Ectodermal cell (in vitro differentiated cells): ENCODE data around the gene PCSK5.

ENCODE experiments used
- H3K27ac ChIP-seq: 2 replicates; pipeline ENCODE4 v1.7.0; 2013; ENCODE audit warnings: mild to moderate bottlenecking, low read depth, low read length; ENCODE audit not compliant: insufficient read depth, poor library complexity, severe bottlenecking
- H3K27me3 ChIP-seq: 2 replicates; pipeline ENCODE4 v1.7.0; 2013; ENCODE audit warnings: mild to moderate bottlenecking, low read length; ENCODE audit not compliant: insufficient read depth, control insufficient read depth, poor library complexity, severe bottlenecking
- H3K36me3 ChIP-seq: one replicate; pipeline ENCODE4 v1.7.0; 2013; ENCODE audit warnings: low read length; ENCODE audit not compliant: control insufficient read depth, insufficient read depth
- H3K4me1 ChIP-seq: one replicate; pipeline ENCODE4 v1.7.0; 2013; ENCODE audit warnings: low read length; ENCODE audit not compliant: control insufficient read depth, insufficient read depth
- H3K4me3 ChIP-seq: 2 replicates; pipeline ENCODE4 v1.7.0; 2013; ENCODE audit warnings: low read depth, low read length, control low read depth; ENCODE audit not compliant: insufficient read depth
- H3K9me3 ChIP-seq: 2 replicates; pipeline ENCODE4 v1.7.0; 2013; ENCODE audit warnings: mild to moderate bottlenecking, low read length, moderate library complexity; ENCODE audit not compliant: control insufficient read depth
- WGBS, 2 experiments: methylation state at CpG; one replicate each; pipeline ENCODE4 v1.1.7; 2013; ENCODE audit warnings: missing lambda C conversion rate in 2 of 2; 5-methylcytosine and 5-hydroxymethylcytosine counted together

PCSK5 gene

DNA sequence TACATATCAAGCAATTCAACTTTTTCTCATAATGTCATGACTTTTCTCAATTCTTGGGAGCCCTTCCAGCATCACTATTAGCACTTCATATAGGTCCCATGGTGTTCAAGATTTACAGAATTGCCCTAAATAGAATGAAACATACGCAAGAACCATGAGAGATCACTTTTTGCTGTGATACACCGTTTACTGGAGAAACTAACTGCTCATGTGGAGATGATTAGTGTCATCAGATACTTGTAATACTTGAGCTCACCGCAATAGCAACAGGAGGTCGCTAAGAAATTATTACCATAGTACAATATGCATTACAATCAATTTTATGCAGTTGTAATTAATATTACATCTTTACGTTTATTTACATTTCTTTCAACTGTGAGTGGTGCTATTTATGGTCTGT is 4.8 kb upstream of the PCSK5 start:
- H3K4me1 ChIP-seq, result no peaks in the 10 kb centered on the region
- peaks cover 13% of the 10 kb centered on the region for H3K27me3 ChIP-seq
- no peak overlapping the region for H3K27ac ChIP-seq
- H3K4me3 ChIP-seq, result no peak overlapping the region
- no peaks in the 10 kb centered on the region for H3K36me3 ChIP-seq
- no peaks in the 10 kb centered on the region for H3K9me3 ChIP-seq
- 95% methylated on average over 2 to 3 of the region's 5 CpGs for WGBS, 2 experiments

DNA sequence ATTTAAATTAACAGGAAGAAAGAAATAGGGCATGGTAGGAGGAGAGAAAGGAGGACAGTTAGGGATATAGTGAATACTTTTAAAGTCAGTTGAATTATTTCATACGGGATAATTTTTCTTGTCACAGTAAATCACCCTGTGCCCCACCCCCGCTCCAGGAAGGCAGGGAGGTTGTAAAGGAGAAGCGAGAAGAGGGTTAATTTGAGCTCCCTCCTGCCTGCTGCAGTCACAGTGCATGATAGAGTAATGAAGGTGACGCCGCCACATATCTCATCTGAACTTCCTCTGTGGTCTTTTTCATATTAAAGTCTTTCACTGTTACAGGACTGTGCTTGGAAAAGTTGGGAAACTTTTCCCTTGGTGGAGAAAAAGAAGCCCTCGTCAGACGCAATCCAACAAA is 896 bp upstream of the PCSK5 start:
- no peak overlapping the region for H3K27ac ChIP-seq
- H3K4me1 ChIP-seq, result peaks cover 2% of the 10 kb centered on the region
- 6 to 13% methylated on average over 7 of the region's 7 CpGs for WGBS, 2 experiments
- no peaks in the 10 kb centered on the region for H3K36me3 ChIP-seq
- H3K9me3 ChIP-seq, result no peaks in the 10 kb centered on the region
- H3K27me3 ChIP-seq, result peaks cover 39% of the 10 kb centered on the region
- peak overlapping the region; percentile 84 for H3K4me3 ChIP-seq

DNA sequence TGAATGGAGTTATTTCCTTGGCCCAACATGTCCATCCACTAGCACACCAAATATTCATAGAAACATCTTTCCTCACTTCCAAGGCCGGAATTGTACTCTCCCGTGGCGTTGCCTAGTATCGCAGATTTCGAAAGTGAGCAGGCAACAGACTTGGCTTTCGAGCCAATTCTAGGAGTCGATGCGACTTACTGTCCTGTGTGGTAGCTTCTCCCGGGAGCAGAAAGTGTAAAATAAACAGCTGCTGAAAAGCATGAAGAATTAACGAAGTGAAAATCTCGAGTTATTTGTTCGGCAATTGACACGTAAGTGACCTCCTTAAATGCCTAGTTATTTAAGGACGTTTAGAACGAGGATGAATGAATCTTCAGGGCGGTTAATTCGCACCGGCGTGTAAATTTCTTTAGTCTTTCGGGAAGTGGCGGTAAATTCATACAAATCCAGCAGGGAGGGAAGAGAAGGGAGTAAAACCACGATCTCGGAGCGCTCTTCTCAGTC is 449 bp upstream of the PCSK5 start:
- Histone ChIP-seq H3K4me3 (peak overlapping the region; percentile 84), H3K27me3 (peaks cover 39% of the 10 kb centered on the region), H3K4me1 (peaks cover 3% of the 10 kb centered on the region), H3K9me3 (no peaks in the 10 kb centered on the region), H3K36me3 (no peaks in the 10 kb centered on the region), H3K27ac (no peak overlapping the region)
- WGBS, 2 experiments, result 1% methylated on average over 24 of the region's 24 CpGs

DNA sequence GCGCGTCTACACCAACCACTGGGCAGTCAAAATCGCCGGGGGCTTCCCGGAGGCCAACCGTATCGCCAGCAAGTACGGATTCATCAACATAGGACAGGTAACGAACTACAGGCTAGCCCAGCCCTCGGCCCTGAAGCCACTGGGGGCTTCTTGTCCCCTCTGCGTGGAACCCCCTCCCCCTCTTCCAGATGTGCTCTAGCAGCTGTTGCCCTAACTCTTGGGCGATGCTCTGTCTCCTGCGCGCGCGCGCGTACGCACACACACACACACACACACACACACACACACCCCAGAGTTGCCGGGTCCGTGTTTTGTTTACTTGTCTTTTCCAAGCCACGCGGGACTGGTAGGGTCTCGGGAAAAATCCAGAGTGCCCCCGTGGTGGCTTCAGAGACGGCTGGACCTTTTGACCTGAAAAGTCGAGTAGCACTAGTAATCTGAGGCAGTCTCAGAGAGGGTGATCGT is 836 bp downstream of the PCSK5 start:
- Histone ChIP-seq H3K9me3 (no peaks in the 10 kb centered on the region), H3K4me3 (peak overlapping the region; percentile 84), H3K36me3 (no peaks in the 10 kb centered on the region), H3K4me1 (peaks cover 3% of the 10 kb centered on the region), H3K27ac (no peak overlapping the region), H3K27me3 (peaks cover 39% of the 10 kb centered on the region)
- 0% methylated on average over 28 of the region's 28 CpGs for WGBS, 2 experiments

DNA sequence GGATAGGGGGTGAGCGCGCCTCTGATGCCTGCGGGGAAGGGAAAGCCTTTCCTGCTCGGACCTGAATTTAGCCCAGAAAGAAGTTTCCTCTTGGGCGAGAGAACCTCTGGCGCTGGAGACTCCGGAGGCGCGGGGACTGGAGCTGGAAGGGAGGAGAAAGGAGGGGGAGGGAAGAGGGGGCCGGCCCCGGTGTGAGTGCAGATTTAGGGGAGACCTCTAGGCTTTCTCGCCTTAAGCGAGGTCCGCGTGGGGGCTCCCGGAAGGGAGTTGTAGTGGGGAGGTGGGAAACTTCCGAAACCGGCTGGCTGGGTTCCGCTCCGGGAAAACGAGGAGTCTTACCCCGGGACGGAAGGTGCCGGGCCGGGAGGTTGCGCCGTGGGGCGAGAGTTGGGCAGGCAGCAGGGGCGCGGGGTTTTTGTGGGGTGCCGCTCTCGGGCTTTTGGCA is 1.3 kb downstream of the PCSK5 start:
- Histone ChIP-seq H3K27me3 (peaks cover 39% of the 10 kb centered on the region), H3K9me3 (no peaks in the 10 kb centered on the region), H3K27ac (no peak overlapping the region), H3K4me1 (peaks cover 3% of the 10 kb centered on the region), H3K36me3 (no peaks in the 10 kb centered on the region), H3K4me3 (peak overlapping the region; percentile 84)
- 0% methylated on average over 32 of the region's 32 CpGs for WGBS, 2 experiments

DNA sequence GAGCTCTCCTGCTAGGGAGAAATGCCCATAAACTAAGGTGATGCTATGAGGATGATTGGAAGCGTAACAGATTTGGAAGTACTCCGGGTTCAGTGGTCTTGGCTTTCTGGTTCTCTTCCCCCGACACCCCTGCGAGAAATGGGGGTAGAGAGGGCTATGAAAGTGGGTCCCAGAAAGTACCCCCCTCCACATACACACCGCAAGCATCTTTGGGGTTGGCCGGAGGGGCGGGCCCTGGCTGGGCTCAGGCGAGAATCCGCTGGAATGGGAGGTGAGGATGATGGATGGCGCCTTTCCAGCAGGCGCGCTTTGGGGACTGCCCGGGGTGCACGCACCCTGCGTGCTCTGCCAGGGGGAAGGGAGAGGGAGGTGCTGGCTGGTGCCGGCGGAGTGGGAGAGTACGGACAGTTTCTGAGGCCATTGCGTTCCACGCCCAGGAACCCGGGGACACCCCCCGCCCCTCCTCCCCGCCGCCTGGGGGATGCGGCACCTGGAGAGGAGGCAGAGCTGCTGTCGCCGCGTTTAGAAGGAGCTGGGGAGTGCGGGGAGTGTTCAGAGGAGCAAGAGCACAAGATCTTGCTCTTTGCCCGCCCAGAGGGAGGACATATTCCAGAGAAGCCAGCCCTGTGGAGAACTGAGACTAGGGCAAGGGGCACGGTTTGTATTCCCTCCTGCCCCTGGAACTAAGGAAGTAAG is 1.9 kb downstream of the PCSK5 start:
- no peak overlapping the region for H3K27ac ChIP-seq
- H3K9me3 ChIP-seq, result no peaks in the 10 kb centered on the region
- peaks cover 3% of the 10 kb centered on the region for H3K4me1 ChIP-seq
- peak overlapping the region; percentile 84 for H3K4me3 ChIP-seq
- WGBS, 2 experiments, result 0 to 1% methylated on average over 27 to 31 of the region's 31 CpGs
- peaks cover 39% of the 10 kb centered on the region for H3K27me3 ChIP-seq
- H3K36me3 ChIP-seq, result no peaks in the 10 kb centered on the region

DNA sequence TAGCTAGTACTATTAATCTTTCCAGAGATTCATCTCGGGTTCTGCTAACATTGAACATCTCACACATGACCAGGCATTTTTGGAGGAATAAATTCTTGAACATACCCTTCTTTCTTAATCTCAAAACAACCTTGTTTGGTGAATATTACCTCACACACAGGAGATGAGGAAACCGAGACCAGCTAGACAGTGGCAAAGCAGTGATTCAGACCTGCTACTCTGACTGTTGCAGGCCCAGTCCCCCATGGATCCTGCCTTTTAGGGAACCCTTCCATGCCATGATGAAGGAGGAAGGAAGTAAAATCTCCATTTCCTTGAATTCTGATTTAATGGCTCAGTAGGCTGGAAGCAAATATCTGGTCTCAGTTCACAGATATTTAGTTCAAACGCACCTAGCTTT is 2.6 kb downstream of the PCSK5 start:
- Histone ChIP-seq H3K36me3 (no peaks in the 10 kb centered on the region), H3K27me3 (peaks cover 39% of the 10 kb centered on the region), H3K4me1 (peaks cover 3% of the 10 kb centered on the region), H3K27ac (no peak overlapping the region), H3K4me3 (peak overlapping the region; percentile 84), H3K9me3 (no peaks in the 10 kb centered on the region)
- WGBS, 2 experiments, result 72 to 79% methylated on average over 3 of the region's 3 CpGs

DNA sequence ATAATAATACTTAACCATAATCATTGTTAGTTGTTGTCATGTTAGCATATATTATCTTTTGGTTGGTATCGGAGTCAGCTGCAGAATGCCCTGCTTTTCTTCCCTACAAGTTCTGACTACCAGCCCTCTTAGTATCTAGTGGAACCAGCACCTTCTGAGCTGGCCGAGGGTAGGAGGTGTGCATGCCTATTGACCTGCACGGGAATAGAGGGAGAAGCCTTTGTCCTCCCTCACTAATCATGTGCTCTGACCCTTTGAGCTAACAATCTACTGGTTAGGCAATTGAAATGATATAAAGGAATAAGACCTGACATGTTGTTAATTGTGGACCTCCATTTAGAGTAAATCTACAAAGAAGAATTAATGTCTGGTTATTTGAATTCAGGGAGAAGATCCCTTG is 4.1 kb downstream of the PCSK5 start:
- no peaks in the 10 kb centered on the region for H3K36me3 ChIP-seq
- no peaks in the 10 kb centered on the region for H3K9me3 ChIP-seq
- peaks cover 3% of the 10 kb centered on the region for H3K4me1 ChIP-seq
- 42 to 52% methylated on average over 3 of the region's 3 CpGs for WGBS, 2 experiments
- peaks cover 33% of the 10 kb centered on the region for H3K27me3 ChIP-seq
- H3K4me3 ChIP-seq, result no peak overlapping the region
- H3K27ac ChIP-seq, result no peak overlapping the region

DNA sequence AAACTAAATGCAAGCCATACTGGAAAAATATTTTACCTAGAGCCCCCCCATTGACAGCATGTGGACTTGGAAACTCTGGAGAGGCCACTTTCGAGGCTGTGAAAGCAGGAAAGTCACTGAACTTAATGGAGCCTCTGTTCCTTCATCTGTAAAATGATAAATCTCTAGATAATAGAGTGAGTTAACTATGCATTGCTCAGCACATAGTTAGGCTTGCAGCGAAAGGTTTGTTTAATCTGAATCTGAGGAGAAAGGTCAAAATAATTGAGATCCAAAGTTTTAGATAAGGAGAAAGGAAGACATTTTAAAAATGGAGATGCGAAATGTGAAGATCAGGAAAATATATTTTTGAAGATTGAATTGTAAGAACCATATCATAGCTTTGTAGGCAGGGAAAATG is 4.6 kb downstream of the PCSK5 start:
- no peak overlapping the region for H3K4me3 ChIP-seq
- H3K27ac ChIP-seq, result no peak overlapping the region
- no peaks in the 10 kb centered on the region for H3K9me3 ChIP-seq
- peaks cover 28% of the 10 kb centered on the region for H3K27me3 ChIP-seq
- H3K4me1 ChIP-seq, result peaks cover 3% of the 10 kb centered on the region
- 89 to 91% methylated on average over 3 of the region's 3 CpGs for WGBS, 2 experiments
- H3K36me3 ChIP-seq, result no peaks in the 10 kb centered on the region

DNA sequence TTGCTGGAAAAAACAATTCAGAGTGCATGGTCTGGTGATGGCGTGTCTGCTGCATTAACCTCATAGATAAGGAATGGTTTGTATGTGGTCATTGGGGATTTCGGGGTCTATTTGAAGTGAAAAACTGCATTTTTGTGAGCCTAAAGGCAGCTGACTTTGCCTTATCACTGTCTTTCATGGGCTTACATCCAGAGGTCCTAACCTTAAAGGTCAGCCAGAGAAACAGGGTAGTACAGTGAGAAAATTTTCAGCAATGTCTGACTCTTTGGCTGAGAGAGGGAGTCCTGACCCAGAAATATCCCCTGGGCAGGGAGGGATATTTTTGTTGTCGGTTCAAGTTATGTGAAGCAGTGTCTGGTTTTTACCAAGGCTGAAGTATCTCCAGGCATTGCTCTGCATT is 5.7 kb downstream of the PCSK5 start:
- Histone ChIP-seq H3K9me3 (no peaks in the 10 kb centered on the region), H3K27ac (no peak overlapping the region), H3K27me3 (peaks cover 26% of the 10 kb centered on the region), H3K36me3 (no peaks in the 10 kb centered on the region), H3K4me3 (no peak overlapping the region), H3K4me1 (peaks cover 3% of the 10 kb centered on the region)
- WGBS, 2 experiments, result 93 to 94% methylated on average over 3 of the region's 3 CpGs
